ENCODE results near the gene TNFSF10. TPM values are rescaled to one million over a fixed set of nuclear protein-coding genes. Genes with fewer than 3 reads are reported as not detected.

TNFSF10 gene
- total RNA-seq, 1 experiment from 2014 or later, result 181 TPM

- no peak for DNase-seq (ENCODE audit: low read depth)
Measured at GRCh38 chr3:172517859-172518466, 5.3 kb downstream of the TNFSF10 start.

GRCh38 chr3:172516318-172517214 is 6.7 kb downstream of the TNFSF10 start:
- peak; percentile 99 for DNase-seq (ENCODE audit: low read depth)

- peak; percentile 67 for DNase-seq (ENCODE audit: low read depth)
Measured at GRCh38 chr3:172515130-172515918, 7.9 kb downstream of the TNFSF10 start.

- DNase-seq (ENCODE audit: low read depth), result no peak
Measured at GRCh38 chr3:172514678-172515077, 8.6 kb downstream of the TNFSF10 start.

GRCh38 chr3:172513488-172513887 is 9.7 kb downstream of the TNFSF10 start:
- peak; percentile 46 for DNase-seq (ENCODE audit: low read depth)

GRCh38 chr3:172511783-172512762 is 11.2 kb downstream of the TNFSF10 start:
- no peak for DNase-seq (ENCODE audit: low read depth)

GRCh38 chr3:172506094-172506493 is 17.1 kb downstream of the TNFSF10 start:
- no peak for DNase-seq (ENCODE audit: low read depth)

- DNase-seq (ENCODE audit: low read depth), result no peak
Measured at GRCh38 chr3:172501540-172501939, 21.7 kb downstream of the TNFSF10 start.

GRCh38 chr3:172490198-172490669 is 33.0 kb downstream of the TNFSF10 start:
- peak; percentile 81 for DNase-seq (ENCODE audit: low read depth)

GRCh38 chr3:172478116-172478515 is 45.1 kb downstream of the TNFSF10 start:
- no peak for DNase-seq (ENCODE audit: low read depth)

GRCh38 chr3:172476347-172476746 is 46.9 kb downstream of the TNFSF10 start:
- DNase-seq (ENCODE audit: low read depth), result no peak

- no peak for DNase-seq (ENCODE audit: low read depth)
Measured at GRCh38 chr3:172475703-172476102, 47.5 kb downstream of the TNFSF10 start.

GRCh38 chr3:172471903-172472302 is 51.3 kb downstream of the TNFSF10 start:
- no peak for DNase-seq (ENCODE audit: low read depth)

- no peak for DNase-seq (ENCODE audit: low read depth)
Measured at GRCh38 chr3:172470588-172470987, 52.6 kb downstream of the TNFSF10 start.

- peak; percentile 94 for DNase-seq (ENCODE audit: low read depth)
Measured at GRCh38 chr3:172467170-172467824, 55.9 kb downstream of the TNFSF10 start.

- no peak for DNase-seq (ENCODE audit: low read depth)
Measured at GRCh38 chr3:172466553-172467130, 56.6 kb downstream of the TNFSF10 start.

GRCh38 chr3:172465281-172465680 is 57.9 kb downstream of the TNFSF10 start:
- peak; percentile 35 for DNase-seq (ENCODE audit: low read depth)

GRCh38 chr3:172464306-172464705 is 58.9 kb downstream of the TNFSF10 start:
- no peak for DNase-seq (ENCODE audit: low read depth)

GRCh38 chr3:172461530-172462138 is 61.6 kb downstream of the TNFSF10 start:
- peak; percentile 46 for DNase-seq (ENCODE audit: low read depth)

- DNase-seq (ENCODE audit: low read depth), result no peak
Measured at GRCh38 chr3:172456404-172456803, 66.8 kb downstream of the TNFSF10 start.
